ENCODE data around the gene C19orf85. TPM values are rescaled to one million over a fixed set of nuclear protein-coding genes. Genes with fewer than 3 reads are reported as not detected.

The C19orf85 gene
- total and polyA plus RNA-seq, 2 experiments from 2014 or later = not detected

DNA sequence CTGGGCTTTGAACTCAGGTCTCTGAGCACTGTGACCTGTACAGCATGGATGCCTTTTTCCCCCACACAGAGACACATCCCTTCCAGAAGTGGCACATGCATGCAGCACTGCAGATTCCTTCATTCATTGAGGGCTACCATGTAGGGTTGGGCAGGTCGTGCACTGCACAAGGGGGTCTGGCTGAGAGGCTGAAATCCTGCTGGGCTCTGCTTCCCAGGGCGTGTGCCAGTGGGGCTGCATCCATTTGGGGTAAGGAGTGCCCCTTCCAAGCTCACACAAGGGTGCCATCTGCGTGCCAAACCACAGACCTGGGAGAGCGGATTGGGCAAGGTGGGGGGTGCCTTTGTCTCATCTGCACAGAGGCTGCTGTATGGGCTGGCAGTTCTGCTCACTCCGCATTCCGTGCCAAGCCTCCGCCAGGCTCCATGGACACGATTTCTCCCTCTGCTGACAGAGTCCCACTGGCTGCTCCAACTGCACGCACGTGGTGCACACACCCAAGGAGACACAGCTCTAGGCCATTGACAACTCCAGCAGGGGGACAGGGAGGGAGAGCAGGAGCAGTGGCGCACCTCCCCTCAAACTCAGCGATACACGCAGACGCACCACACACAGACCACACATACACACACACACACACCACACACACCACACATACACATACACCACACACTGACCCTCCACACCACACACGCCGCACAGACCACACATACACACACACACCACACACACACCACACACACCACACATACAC, 17.0 kb downstream of the C19orf85 start:
- no peak overlapping the region for H3K4me3 ChIP-seq
- H3K9me3 ChIP-seq (ENCODE audit: low read depth) = no peaks in the 10 kb centered on the region
- WGBS, 2 experiments (ENCODE audit: low coverage in 1 of 2, low lambda C conversion rate in 2 of 2, missing lambda C conversion rate in 2 of 2) = 3 to 5% methylated on average over 13 to 16 of the region's 16 CpGs
- DNase-seq = peak; percentile 82
- TF ChIP-seq EZH2 (IDR thresholded peaks at IDR 0.05; ENCODE audit: insufficient read depth, poor library complexity, severe bottlenecking) = no peak
- in situ Hi-C loops (cut with MboI) = no loop called here
- H3K4me1 ChIP-seq (ENCODE audit: insufficient read depth) = no peaks in the 10 kb centered on the region
- no peaks in the 10 kb centered on the region for H4K20me1 ChIP-seq (ENCODE audit: insufficient read depth)
- H3K4me2 ChIP-seq (ENCODE audit: unreplicated experiment) = no peak overlapping the region
- no peaks in the 10 kb centered on the region for H3K79me2 ChIP-seq (ENCODE audit: insufficient read depth)
- no peak overlapping the region for H2AFZ ChIP-seq
- H3K27ac ChIP-seq = no peak overlapping the region
- H3K9me2 ChIP-seq (ENCODE audit: insufficient read depth) = no peaks in the 10 kb centered on the region
- no peaks in the 10 kb centered on the region for H3K36me3 ChIP-seq (ENCODE audit: low read depth)
- H3F3A ChIP-seq (ENCODE audit: insufficient read depth) = no peaks in the 10 kb centered on the region; the same call in 1 of the 2 replicates
- H3K27me3 ChIP-seq (replicated peaks; ENCODE audit: insufficient read depth) = peaks cover 42% of the 10 kb centered on the region
- no peak overlapping the region for H3K9ac ChIP-seq

DNA sequence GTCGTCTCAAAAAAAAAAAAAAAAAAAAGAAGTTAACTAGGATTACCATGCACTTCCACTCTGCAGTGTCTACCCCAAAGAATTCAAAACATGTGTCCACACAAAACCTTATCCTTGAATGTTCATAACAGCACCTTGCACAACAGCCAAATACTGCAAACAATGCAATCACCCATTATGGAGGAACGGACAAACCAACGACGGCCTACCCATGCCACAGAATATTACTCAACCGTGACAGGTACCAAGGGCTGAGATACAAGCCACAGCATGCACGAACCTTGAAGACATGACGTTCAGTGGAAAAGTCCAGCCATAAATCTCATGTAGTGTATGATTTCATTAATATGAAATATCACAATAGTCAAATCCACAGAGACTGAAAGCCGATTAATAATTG, 18.5 kb downstream of the C19orf85 start:
- WGBS, 2 experiments (ENCODE audit: low coverage in 1 of 2, low lambda C conversion rate in 2 of 2, missing lambda C conversion rate in 2 of 2) = 61 to 63% methylated on average over 7 to 8 of the region's 8 CpGs
- Histone ChIP-seq H3K27me3 (replicated peaks; ENCODE audit: insufficient read depth) (peaks cover 38% of the 10 kb centered on the region), H3K79me2 (ENCODE audit: insufficient read depth) (no peaks in the 10 kb centered on the region), H3K36me3 (ENCODE audit: low read depth) (no peaks in the 10 kb centered on the region), H3K4me3 (no peak overlapping the region), H3K9me2 (ENCODE audit: insufficient read depth) (no peaks in the 10 kb centered on the region), H3K27ac (no peak overlapping the region), H3K4me2 (ENCODE audit: unreplicated experiment) (no peak overlapping the region), H3K9me3 (ENCODE audit: low read depth) (no peaks in the 10 kb centered on the region), H2AFZ (no peak overlapping the region), H3K4me1 (ENCODE audit: insufficient read depth) (no peaks in the 10 kb centered on the region), H3K9ac (no peak overlapping the region), H4K20me1 (ENCODE audit: insufficient read depth) (no peaks in the 10 kb centered on the region), H3F3A (ENCODE audit: insufficient read depth) (no peaks in the 10 kb centered on the region; the same call in 1 of the 2 replicates)
- in situ Hi-C loops (cut with MboI) = no loop called here
- DNase-seq = no peak
- no peak for TF ChIP-seq EZH2phosphoT487 (IDR thresholded peaks at IDR 0.05; ENCODE audit: insufficient read depth, low read depth)
- TF ChIP-seq EZH2 (IDR thresholded peaks at IDR 0.05; ENCODE audit: insufficient read depth, poor library complexity, severe bottlenecking) = no peak

DNA sequence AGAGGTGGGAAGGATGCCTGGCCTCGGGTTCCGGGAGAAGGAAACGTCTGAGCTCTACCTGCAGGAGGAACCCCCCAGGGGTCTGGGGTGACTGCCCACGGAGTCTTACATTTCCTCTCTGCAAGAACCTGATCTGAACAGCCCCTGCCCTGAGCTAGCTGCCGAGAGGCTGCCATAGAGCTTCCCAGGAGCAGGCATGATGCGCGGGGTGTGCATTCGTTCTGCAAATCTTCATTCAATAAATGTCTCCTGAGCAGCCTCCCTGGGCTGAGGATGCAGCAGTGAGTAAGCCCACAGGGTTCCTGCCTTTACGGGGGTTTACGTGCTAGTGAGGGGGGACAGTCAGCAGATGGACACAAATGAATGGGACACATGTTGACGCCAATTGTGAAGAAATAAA, 19.9 kb downstream of the C19orf85 start:
- no peak overlapping the region for H3K9ac ChIP-seq

DNA sequence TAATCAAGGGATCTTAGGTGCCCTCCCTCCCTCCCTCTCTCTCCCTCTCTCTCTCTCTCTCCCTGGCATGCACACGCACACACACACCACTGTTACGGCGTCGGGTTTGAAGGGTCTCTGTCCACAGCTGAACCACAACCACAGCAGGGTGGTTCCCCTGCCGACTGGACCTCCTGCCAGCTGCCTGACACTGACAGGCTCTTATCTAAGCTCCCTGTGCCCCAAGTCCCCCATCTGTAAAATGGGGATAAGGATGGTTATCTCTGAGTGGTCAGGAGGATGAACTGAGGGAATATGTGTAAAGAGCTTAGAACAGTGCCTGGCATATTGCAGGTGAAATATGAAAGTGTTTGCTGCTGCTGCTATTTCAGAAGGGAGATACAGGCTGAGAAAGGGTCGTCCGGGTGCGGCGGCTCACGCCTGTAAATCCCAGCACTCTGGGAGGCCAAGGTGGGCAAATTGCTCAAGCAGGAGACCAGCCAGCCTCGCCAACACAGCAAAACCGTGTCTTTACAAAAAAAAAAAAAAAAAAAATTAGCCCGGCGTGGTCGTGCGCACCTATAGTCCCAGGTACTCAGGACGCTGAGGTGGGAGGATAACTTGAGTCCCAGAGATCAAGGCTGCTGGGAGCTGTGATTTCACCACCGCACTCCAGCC, 20.6 kb downstream of the C19orf85 start:
- H3K9me3 ChIP-seq (ENCODE audit: low read depth) = no peaks in the 10 kb centered on the region
- H3K27me3 ChIP-seq (replicated peaks; ENCODE audit: insufficient read depth) = peaks cover 39% of the 10 kb centered on the region
- no peak overlapping the region for H3K4me2 ChIP-seq (ENCODE audit: unreplicated experiment)
- no peak overlapping the region for H3K27ac ChIP-seq
- H3K9ac ChIP-seq = no peak overlapping the region
- H2AFZ ChIP-seq = no peak overlapping the region
- H3K79me2 ChIP-seq (ENCODE audit: insufficient read depth) = no peaks in the 10 kb centered on the region
- WGBS, 2 experiments (ENCODE audit: low coverage in 1 of 2, low lambda C conversion rate in 2 of 2, missing lambda C conversion rate in 2 of 2) = 37 to 48% methylated on average over 17 to 18 of the region's 18 CpGs
- TF ChIP-seq EZH2 (IDR thresholded peaks at IDR 0.05; ENCODE audit: insufficient read depth, poor library complexity, severe bottlenecking) (peak; percentile 52), EZH2phosphoT487 (IDR thresholded peaks at IDR 0.05; ENCODE audit: insufficient read depth, low read depth) (no peak)
- in situ Hi-C loops (cut with MboI) = no loop called here
- no peaks in the 10 kb centered on the region; the same call in 1 of the 2 replicates for H3F3A ChIP-seq (ENCODE audit: insufficient read depth)
- H3K4me1 ChIP-seq (ENCODE audit: insufficient read depth) = no peaks in the 10 kb centered on the region
- H4K20me1 ChIP-seq (ENCODE audit: insufficient read depth) = no peaks in the 10 kb centered on the region
- H3K4me3 ChIP-seq = no peak overlapping the region
- DNase-seq = no peak
- H3K9me2 ChIP-seq (ENCODE audit: insufficient read depth) = no peaks in the 10 kb centered on the region
- no peaks in the 10 kb centered on the region for H3K36me3 ChIP-seq (ENCODE audit: low read depth)

More for the DNA sequence above, 19.9 kb downstream of the C19orf85 start:
- no peaks in the 10 kb centered on the region for H3K9me2 ChIP-seq (ENCODE audit: insufficient read depth)
- H3K36me3 ChIP-seq (ENCODE audit: low read depth) = no peaks in the 10 kb centered on the region
- no peaks in the 10 kb centered on the region for H3K9me3 ChIP-seq (ENCODE audit: low read depth)
- no peaks in the 10 kb centered on the region for H3K4me1 ChIP-seq (ENCODE audit: insufficient read depth)
- H3K27ac ChIP-seq = no peak overlapping the region
- H3K79me2 ChIP-seq (ENCODE audit: insufficient read depth) = no peaks in the 10 kb centered on the region
- 43 to 51% methylated on average over 11 of the region's 11 CpGs for WGBS, 2 experiments (ENCODE audit: low coverage in 1 of 2, low lambda C conversion rate in 2 of 2, missing lambda C conversion rate in 2 of 2)
- no peaks in the 10 kb centered on the region; the same call in 1 of the 2 replicates for H3F3A ChIP-seq (ENCODE audit: insufficient read depth)
- H3K27me3 ChIP-seq (replicated peaks; ENCODE audit: insufficient read depth) = peaks cover 42% of the 10 kb centered on the region
- no peak overlapping the region for H2AFZ ChIP-seq
- in situ Hi-C loops (cut with MboI) = no loop called here
- no peak overlapping the region for H3K4me2 ChIP-seq (ENCODE audit: unreplicated experiment)
- H4K20me1 ChIP-seq (ENCODE audit: insufficient read depth) = no peaks in the 10 kb centered on the region
- no peak for TF ChIP-seq EZH2 (IDR thresholded peaks at IDR 0.05; ENCODE audit: insufficient read depth, poor library complexity, severe bottlenecking)
- no peak for TF ChIP-seq EZH2phosphoT487 (IDR thresholded peaks at IDR 0.05; ENCODE audit: insufficient read depth, low read depth)
- DNase-seq = no peak
- no peak overlapping the region for H3K4me3 ChIP-seq
